Small intestine (tissue), 7 donors: ENCODE data around the gene VAV1. TPM values are rescaled to one million over a fixed set of nuclear protein-coding genes. Genes with fewer than 3 reads are reported as not detected.
"Not testable (repeated sequence)": the region's sequence is repeated elsewhere in the genome, so short reads cannot be mapped to it uniquely, and the experiment has no call there.

Experiments used
- DNase-seq, 2 donors: peaks; one replicate each; pipeline versions ENCODE4 v3.0.0 to v3.0.0-alpha.2; 2013
- FAIRE-seq: peaks from 2 replicates; lab custom pipeline; 2012; peaks lifted over from hg19 to GRCh38; lab: Jason Lieb, UNC
- H3K27ac ChIP-seq, 3 donors: one replicate each; pipeline ENCODE4 v1.5.1; 2013; ENCODE audit warnings: low read length in 2 of 3, mild to moderate bottlenecking in 2 of 3, control low read depth in 1 of 3, inconsistent platforms in 1 of 3, low read depth in 1 of 3, moderate library complexity in 1 of 3
- H3K27me3 ChIP-seq, 3 donors: one replicate each; pipeline ENCODE4 v1.6.1; 2013; ENCODE audit warnings: low read length in 3 of 3, inconsistent platforms in 1 of 3; ENCODE audit not compliant: control insufficient read depth in 3 of 3, insufficient read depth in 3 of 3
- H3K36me3 ChIP-seq, 3 donors: one replicate each; pipeline ENCODE4 v1.6.1; 2013; ENCODE audit warnings: low read length in 3 of 3, inconsistent platforms in 1 of 3, low read depth in 1 of 3, mild to moderate bottlenecking in 1 of 3, moderate library complexity in 1 of 3; ENCODE audit not compliant: control insufficient read depth in 3 of 3, insufficient read depth in 2 of 3
- H3K4me1 ChIP-seq, 3 donors: one replicate each; pipeline ENCODE4 v1.6.1; 2013; ENCODE audit warnings: low read length in 2 of 3, inconsistent platforms in 1 of 3, low read depth in 1 of 3, mild to moderate bottlenecking in 1 of 3, moderate library complexity in 1 of 3; ENCODE audit not compliant: control insufficient read depth in 3 of 3, insufficient read depth in 2 of 3
- H3K4me3 ChIP-seq, 3 donors: one replicate each; pipeline ENCODE4 v1.5.1; 2013; ENCODE audit warnings: low read length in 3 of 3, control low read depth in 1 of 3, inconsistent platforms in 1 of 3, low read depth in 1 of 3, mild to moderate bottlenecking in 1 of 3, moderate library complexity in 1 of 3
- H3K9me3 ChIP-seq, 2 donors: one replicate each; pipeline ENCODE4 v1.6.1; 2013; ENCODE audit warnings: low read depth in 1 of 2, low read length in 1 of 2; ENCODE audit not compliant: control insufficient read depth in 2 of 2, insufficient read depth in 1 of 2
- WGBS, 3 donors: extraction: QIAGEN DNeasy Blood & Tissue Kit; methylation state at CpG; one replicate each; pipeline ENCODE4 v1.1.7; 2013; 5-methylcytosine and 5-hydroxymethylcytosine counted together
- polyA plus RNA-seq, 4 donors: library from polyadenylated mRNA; stranded (reverse) in 3 of 4; unstranded in 1 of 4; fragments of 200-250 nt in 3 of 4; fragments of 120-200 nt in 1 of 4; gene quantifications; one replicate each; pipeline versions ENCODE4 v1.2.1 to v1.2.3, GENCODE V29; 2013
- donor health status: healthy with polysubstance abuse.
- donor health status: control.
- donor health status: control.
- donor health status: Bipolar disorder and iron deficiency.
- donor health status: healthy.

The VAV1 gene
- polyA plus RNA-seq, 4 donors, result 2.5 to 3.5 (median 3.1) TPM

DNA sequence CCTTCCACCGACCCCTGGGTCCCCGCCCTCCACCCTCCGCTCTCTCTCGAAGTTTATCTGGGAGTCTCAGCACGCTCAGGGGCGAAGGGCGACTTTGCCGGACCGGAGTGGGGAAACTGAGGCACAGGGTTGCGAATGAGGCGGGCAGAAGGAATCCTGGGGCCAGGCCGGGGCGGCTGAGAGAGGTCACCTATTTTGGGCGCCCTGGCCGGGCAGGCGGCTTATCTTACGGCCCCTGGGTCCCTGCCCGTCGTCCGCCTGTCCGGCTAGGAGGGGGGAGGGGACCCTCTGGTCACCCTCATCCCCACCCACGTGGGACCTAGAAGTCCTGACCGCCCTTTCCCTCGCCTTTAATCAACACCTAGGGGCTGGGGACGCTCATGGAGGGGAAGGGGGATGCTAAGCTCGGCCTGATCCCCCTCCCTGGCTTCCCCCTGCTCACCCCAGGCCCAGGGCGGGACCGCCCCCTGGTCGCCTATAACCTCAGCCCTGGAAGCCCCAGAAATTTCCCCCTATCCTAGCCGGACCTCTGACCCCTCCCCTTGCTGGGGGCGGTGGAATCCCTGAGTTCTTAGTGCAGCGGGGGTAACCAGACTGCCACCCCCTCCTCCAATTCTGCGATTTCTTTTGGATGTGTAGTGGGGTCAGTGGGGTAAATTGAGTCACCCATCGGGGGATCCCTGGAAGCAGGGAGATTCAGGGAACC, 32.5 kb upstream of the VAV1 start:
- no peaks in the 10 kb centered on the region for H3K27me3 ChIP-seq
- DNase-seq, result peak; percentile 25 to 75

DNA sequence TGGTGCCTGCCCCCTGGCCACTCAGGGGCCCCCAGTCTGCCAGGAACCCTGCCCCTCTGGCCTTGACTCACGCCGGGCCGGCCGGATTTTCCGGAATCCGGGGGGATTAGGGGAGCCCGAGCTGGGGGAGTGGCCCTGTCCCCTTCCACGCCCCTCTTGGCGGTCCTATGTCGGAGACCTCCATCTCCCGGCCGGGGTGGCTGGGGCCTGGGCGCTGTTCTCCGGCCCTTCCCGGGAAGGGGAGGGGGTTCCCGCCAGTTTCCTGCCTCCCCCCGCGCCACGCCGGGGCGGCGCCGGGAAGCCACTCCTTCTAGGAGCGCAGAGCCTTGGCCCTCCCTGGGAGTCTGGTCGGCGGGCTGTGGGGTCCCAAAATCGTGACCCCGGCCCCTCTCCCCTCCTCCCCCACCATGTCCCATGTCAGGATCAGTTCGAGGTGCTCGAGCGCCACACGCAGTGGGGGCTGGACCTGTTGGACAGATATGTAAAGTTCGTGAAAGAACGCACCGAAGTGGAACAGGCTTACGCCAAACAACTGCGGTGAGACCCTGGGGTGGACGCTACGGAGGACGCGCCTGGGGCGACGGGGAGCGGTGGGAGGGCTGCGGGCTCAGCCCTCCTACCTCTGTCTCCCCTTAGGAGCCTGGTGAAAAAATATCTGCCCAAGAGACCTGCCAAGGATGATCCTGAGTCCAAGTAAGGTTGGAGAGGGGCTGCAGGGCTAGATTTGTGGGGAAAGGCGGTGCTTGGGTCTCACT, 31.7 kb upstream of the VAV1 start:
- H3K9me3 ChIP-seq, result no peaks in the 10 kb centered on the region
- FAIRE-seq (no peak), DNase-seq (peak; percentile 30 to 74)
- peak overlapping the region; percentile 65 to 88 (median 78) for H3K4me3 ChIP-seq
- no peaks in the 10 kb centered on the region for H3K27me3 ChIP-seq
- WGBS, 3 donors, result 2 to 4% (median 3%) methylated on average over 43 to 46 of the region's 46 CpGs
- peaks cover 0 to 44% (median 4%) of the 10 kb centered on the region in 3 donors for H3K4me1 ChIP-seq
- H3K27ac ChIP-seq, result peak overlapping the region; percentile 42 to 82 (median 76)
- H3K36me3 ChIP-seq, result peaks cover 0 to 42% (median 4%) of the 10 kb centered on the region in 3 donors

More for the DNA sequence above, 32.5 kb upstream of the VAV1 start:
- Histone ChIP-seq H3K9me3 (no peaks in the 10 kb centered on the region), H3K36me3 (peaks cover 0 to 41% (median 2%) of the 10 kb centered on the region in 3 donors), H3K4me1 (peaks cover 0 to 40% (median 1%) of the 10 kb centered on the region in 3 donors), H3K4me3 (peak overlapping the region; percentile 65 to 88 (median 78)), H3K27ac (peak overlapping the region; percentile 42 to 82 (median 76))
- no peak for FAIRE-seq
- 0 to 1% (median 0%) methylated on average over 30 to 34 of the region's 34 CpGs for WGBS, 3 donors

DNA sequence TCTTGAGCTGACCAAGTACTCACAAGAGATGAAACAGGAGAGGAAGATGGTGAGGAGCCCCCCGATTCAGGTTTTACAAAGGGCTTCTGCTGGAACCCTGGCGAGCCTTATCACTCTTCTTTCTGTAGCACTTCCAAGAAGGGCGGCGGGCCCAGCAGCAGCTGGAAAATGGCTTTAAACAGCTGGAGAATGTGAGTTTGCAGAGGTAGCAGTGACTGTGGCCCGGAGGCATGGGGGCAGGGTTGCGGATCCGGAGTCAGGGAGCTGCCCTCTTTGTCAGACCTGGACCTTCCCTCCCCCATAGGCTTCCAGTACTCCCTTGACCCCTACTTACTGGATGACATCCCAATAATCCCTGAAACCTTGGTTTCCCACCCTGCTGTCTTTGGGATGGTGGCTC, 29.4 kb upstream of the VAV1 start:
- 80 to 88% (median 80%) methylated on average over 7 of the region's 7 CpGs for WGBS, 3 donors
- H3K27me3 ChIP-seq, result no peaks in the 10 kb centered on the region
- H3K27ac ChIP-seq, result no peak overlapping the region
- peaks cover 2 to 62% (median 7%) of the 10 kb centered on the region in 3 donors for H3K36me3 ChIP-seq
- H3K9me3 ChIP-seq, result peaks cover 0 to 11% of the 10 kb centered on the region in 2 donors
- DNase-seq (no peak), FAIRE-seq (no peak)
- H3K4me3 ChIP-seq, result no peak overlapping the region
- H3K4me1 ChIP-seq, result peaks cover 0 to 37% (median 4%) of the 10 kb centered on the region in 3 donors

DNA sequence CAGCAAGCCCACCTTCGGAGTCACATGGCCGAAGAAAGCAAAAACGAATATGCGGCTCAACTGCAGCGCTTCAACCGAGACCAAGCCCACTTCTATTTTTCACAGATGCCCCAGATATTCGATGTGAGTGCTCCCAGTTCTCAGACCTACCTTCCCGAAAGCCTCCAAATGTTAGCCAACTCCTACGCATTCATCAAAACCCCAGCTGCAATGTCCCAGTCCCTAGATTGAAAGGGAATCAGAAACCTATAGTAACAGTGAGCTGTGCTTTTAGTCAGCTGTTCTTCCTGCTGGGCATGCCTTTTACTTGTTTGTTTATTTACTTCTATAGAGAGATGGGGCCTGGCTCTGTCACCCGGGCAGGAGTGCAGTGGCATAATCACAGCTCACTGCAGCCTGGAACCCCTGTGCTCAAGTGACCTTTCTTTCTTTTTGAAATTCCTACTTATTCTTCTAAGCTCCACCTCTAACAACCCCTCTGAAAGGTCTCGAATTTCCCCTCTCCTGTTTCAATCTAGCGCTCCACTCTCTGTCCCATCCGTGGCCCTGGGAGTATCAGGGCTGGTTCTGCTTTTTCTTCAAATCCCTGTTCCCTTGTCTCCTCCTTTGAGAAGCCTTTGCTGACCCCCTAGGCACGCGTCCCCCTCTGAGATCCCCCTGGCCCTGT, 28.7 kb upstream of the VAV1 start:
- H3K4me3 ChIP-seq, result no peak overlapping the region
- WGBS, 3 donors, result 83 to 93% (median 90%) methylated on average over 15 of the region's 15 CpGs
- H3K27ac ChIP-seq, result peak overlapping the region in 2 of 3 donors; percentile 58 to 77
- H3K36me3 ChIP-seq, result peaks cover 2 to 66% (median 7%) of the 10 kb centered on the region in 3 donors
- H3K27me3 ChIP-seq, result no peaks in the 10 kb centered on the region
- no peak for DNase-seq
- peaks cover 0 to 36% (median 4%) of the 10 kb centered on the region in 3 donors for H3K4me1 ChIP-seq
- peaks cover 0 to 11% of the 10 kb centered on the region in 2 donors for H3K9me3 ChIP-seq
- no peak for FAIRE-seq

DNA sequence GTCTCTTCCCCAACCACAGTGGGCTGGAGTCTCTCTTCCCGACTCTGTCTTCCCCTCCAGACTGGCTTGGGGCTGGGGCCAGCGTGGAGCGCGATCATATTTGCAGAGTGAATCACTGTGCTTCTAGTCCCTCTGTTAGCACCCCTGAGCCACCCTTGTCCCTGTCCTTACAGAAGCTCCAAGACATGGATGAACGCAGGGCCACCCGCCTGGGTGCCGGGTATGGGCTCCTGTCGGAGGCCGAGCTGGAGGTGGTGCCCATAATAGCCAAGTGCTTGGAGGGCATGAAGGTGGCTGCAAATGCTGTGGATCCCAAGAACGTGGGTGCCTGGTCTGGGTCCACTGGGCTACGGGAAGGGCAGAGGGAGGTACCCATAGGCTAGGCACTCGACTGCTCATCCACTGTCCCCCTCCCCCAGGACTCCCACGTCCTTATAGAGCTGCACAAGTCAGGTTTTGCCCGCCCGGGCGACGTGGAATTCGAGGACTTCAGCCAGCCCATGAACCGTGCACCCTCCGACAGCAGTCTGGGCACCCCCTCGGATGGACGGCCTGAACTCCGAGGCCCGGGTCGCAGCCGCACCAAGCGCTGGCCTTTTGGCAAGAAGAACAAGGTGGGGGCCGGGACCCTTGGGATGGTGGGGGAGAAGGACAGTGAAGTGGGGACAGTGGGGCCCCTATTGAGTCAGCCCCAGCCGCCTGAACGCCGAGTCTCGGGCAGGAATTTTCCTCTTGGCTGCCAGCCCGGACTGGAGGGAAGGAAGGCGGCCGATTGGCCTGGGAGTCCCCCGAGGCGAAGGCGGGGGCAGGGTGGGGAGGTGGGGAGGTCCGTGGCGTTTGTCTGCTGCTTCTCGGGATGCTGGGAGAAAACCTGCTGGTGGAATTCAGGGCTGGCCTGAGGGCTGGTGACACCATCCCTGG, 27.9 kb upstream of the VAV1 start:
- H3K4me3 ChIP-seq, result no peak overlapping the region
- peak overlapping the region; percentile 50 to 77 (median 58) for H3K27ac ChIP-seq
- peaks cover 0 to 11% of the 10 kb centered on the region in 2 donors for H3K9me3 ChIP-seq
- WGBS, 3 donors, result 25 to 45% (median 36%) methylated on average over 40 to 41 of the region's 41 CpGs
- FAIRE-seq (no peak), DNase-seq (peak; percentile 62 to 73)
- H3K36me3 ChIP-seq, result peaks cover 2 to 74% (median 7%) of the 10 kb centered on the region in 3 donors
- peaks cover 0 to 35% (median 4%) of the 10 kb centered on the region in 3 donors for H3K4me1 ChIP-seq
- H3K27me3 ChIP-seq, result no peaks in the 10 kb centered on the region

DNA sequence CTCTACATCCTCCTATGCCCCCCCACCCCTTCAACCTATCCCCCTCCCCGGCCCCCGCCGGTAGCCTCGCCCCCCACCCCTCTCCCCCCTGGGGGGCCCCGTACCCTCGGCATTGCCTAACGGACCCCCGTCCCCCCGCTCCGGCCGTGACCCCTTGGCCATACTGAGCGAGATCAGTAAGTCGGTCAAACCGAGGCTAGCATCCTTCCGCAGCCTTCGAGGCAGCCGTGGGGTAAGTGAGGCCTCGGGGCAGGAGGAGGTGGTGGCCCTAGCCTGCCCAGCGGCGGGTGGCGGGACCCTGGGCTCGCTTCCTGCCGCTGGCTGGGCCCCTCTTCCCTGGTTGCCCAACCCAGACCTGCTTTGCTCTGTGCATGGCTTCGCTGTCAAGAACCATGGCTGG, 26.5 kb upstream of the VAV1 start:
- H3K9me3 ChIP-seq, result peaks cover 0 to 11% of the 10 kb centered on the region in 2 donors
- H3K36me3 ChIP-seq, result peaks cover 6 to 87% (median 7%) of the 10 kb centered on the region in 3 donors
- FAIRE-seq (no peak), DNase-seq (no peak)
- 86 to 95% (median 88%) methylated on average over 17 to 24 of the region's 24 CpGs for WGBS, 3 donors
- H3K27ac ChIP-seq, result no peak overlapping the region
- H3K27me3 ChIP-seq, result no peaks in the 10 kb centered on the region
- peaks cover 0 to 35% (median 4%) of the 10 kb centered on the region in 3 donors for H3K4me1 ChIP-seq
- no peak overlapping the region for H3K4me3 ChIP-seq

DNA sequence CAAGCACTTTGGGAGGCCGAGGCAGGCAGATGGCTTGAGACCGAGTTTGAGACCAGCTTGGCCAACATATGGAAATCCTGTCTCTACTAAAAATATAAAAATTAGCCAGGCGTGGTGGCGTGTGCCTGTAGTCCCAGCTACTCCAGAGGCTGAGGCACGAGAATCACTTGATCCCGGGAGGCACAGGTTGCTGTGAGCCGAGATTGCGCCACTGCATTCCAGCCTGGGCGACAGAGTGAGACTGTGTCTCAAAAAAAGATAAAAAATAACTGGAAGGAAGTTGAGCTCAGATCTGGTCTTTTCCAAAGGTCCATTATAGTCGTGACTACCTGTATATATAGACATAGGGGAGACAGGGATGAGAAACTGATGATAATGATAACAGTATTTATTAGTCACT, 24.0 kb upstream of the VAV1 start:
- 90 to 94% (median 92%) methylated on average over 10 of the region's 10 CpGs for WGBS, 3 donors
- DNase-seq, result peak in 1 of 2 donors; percentile 26
- Histone ChIP-seq H3K9me3 (peaks cover 0 to 11% of the 10 kb centered on the region in 2 donors), H3K27ac (peak overlapping the region in 1 of 3 donors; percentile 52), H3K4me1 (peaks cover 0 to 44% (median 4%) of the 10 kb centered on the region in 3 donors), H3K36me3 (peaks cover 6 to 87% (median 7%) of the 10 kb centered on the region in 3 donors)
- H3K4me3 ChIP-seq, H3K27me3 ChIP-seq, FAIRE-seq: not testable (repeated sequence)
